Left lung (tissue), 10 donors: Measurements from ENCODE around the gene ASTL. TPM values are rescaled to one million over a fixed set of nuclear protein-coding genes. Genes with fewer than 3 reads are reported as not detected.

Source experiments
- ATAC-seq: fragments of 200-7000 bp; cut with Tn5 transposase; one replicate; pipeline ENCODE4 v1.9.1; 2020; ENCODE audit warnings: moderate library complexity
- DNase-seq, 4 donors: peaks; one replicate each; pipeline ENCODE4 v3.0.0-alpha.2; 2013 to 2020
- H3K27ac ChIP-seq, 2 donors: fragments of 200-600 bp; sonication (generic) in 1 of 2; one replicate each; pipeline versions ENCODE4 v1.5.0 to v1.8.0; 2020 to 2021
- H3K27me3 ChIP-seq, 2 donors: fragments of 200-600 bp; sonication (generic) in 1 of 2; one replicate each; pipeline versions ENCODE4 v1.5.0 to v1.8.0; 2020 to 2021
- H3K36me3 ChIP-seq, 2 donors: fragments of 200-600 bp; sonication (generic) in 1 of 2; one replicate each; pipeline versions ENCODE4 v1.5.0 to v1.8.0; 2020 to 2021
- H3K4me1 ChIP-seq, 2 donors: fragments of 200-600 bp; one replicate each; pipeline ENCODE4 v1.8.0; 2021
- H3K4me3 ChIP-seq, 2 donors: fragments of 200-600 bp; sonication (generic) in 1 of 2; one replicate each; pipeline versions ENCODE4 v1.5.0 to v1.8.0; 2020 to 2021; ENCODE audit warnings: mild to moderate bottlenecking in 1 of 2
- H3K9me3 ChIP-seq, 2 donors: fragments of 200-600 bp; sonication (generic) in 1 of 2; one replicate each; pipeline versions ENCODE4 v1.5.0 to v1.8.0; 2020 to 2021
- intact Hi-C, 2 donors: fragments of 100-400 bp; cut with DNase I; formaldehyde crosslinking; loops; one replicate each; pipeline versions ENCODE4 v1.11.2 to v1.14.2; 2022
- polyA plus RNA-seq, 6 donors: library from polyadenylated mRNA; unstranded; fragments of 120-200 nt; gene quantifications; one replicate each; pipeline ENCODE4 v1.2.1, GENCODE V29; 2013; ENCODE audit not compliant: insufficient read length in 6 of 6
- total RNA-seq, 2 donors: library from RNA; stranded (reverse); fragmentation: NEBNext Ultra II Directional; extraction: Animal tissue kit (Norgen Biotek cat#: 25700); gene quantifications; one replicate each; pipeline ENCODE4 v1.2.1, GENCODE V29; 2021
- TF ChIP-seq, protein P1 (sequence below), 2 donors: fragments of 200-600 bp; sonication (generic) in 1 of 2; IDR thresholded peaks; one replicate each; pipeline versions ENCODE4 v1.5.0 to v1.8.0; 2021; ENCODE audit warnings: antibody characterized with exemption in 2 of 2
- donor health status: DM: no; HTN: yes; CAD: no.
- donor health status: DM: no; HTN: no; CAD: no.

The ASTL gene
- total and polyA plus RNA-seq, 8 donors = 0.11 to 0.30 (median 0.21) TPM; not detected in 3

GRCh38 chr2:96181529-96181928 lies 43.2 kb upstream of the ASTL start:
- H3K4me1 ChIP-seq = no peaks in the 10 kb centered on the region
- no peaks in the 10 kb centered on the region for H3K9me3 ChIP-seq
- no peaks in the 10 kb centered on the region for H3K27me3 ChIP-seq
- no peak overlapping the region for H3K27ac ChIP-seq
- H3K4me3 ChIP-seq = no peak overlapping the region
- no peak for DNase-seq
- intact Hi-C loops = no loop called here
- H3K36me3 ChIP-seq = peaks cover 0 to 33% of the 10 kb centered on the region in 2 donors
- TF ChIP-seq, protein P1, sequence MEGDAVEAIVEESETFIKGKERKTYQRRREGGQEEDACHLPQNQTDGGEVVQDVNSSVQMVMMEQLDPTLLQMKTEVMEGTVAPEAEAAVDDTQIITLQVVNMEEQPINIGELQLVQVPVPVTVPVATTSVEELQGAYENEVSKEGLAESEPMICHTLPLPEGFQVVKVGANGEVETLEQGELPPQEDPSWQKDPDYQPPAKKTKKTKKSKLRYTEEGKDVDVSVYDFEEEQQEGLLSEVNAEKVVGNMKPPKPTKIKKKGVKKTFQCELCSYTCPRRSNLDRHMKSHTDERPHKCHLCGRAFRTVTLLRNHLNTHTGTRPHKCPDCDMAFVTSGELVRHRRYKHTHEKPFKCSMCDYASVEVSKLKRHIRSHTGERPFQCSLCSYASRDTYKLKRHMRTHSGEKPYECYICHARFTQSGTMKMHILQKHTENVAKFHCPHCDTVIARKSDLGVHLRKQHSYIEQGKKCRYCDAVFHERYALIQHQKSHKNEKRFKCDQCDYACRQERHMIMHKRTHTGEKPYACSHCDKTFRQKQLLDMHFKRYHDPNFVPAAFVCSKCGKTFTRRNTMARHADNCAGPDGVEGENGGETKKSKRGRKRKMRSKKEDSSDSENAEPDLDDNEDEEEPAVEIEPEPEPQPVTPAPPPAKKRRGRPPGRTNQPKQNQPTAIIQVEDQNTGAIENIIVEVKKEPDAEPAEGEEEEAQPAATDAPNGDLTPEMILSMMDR (IDR thresholded peaks at IDR 0.05) = no peak
- no peak for ATAC-seq

DNA sequence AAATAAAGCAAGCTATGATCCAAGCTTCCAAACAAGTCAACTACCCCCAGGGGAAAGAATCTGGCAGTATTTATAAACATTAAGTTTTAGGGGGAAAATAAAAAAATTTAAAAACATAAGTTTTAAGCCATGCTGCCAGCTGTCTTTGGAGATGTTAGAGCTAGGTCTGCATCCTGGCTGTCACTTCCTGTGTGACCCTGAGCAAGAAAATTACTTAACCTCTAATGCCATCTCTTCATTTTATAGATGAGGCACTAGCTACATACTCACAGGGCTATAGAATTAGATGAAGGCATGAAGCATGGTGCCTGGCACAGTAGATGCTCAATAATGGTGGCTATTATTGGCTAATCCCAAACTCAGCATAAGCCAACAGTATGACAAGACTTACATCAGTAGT lies 42.2 kb upstream of the ASTL start:
- no peaks in the 10 kb centered on the region for H3K4me1 ChIP-seq
- intact Hi-C loops = no loop called here
- ATAC-seq = no peak
- TF ChIP-seq, protein P1 (IDR thresholded peaks at IDR 0.05) = no peak
- no peaks in the 10 kb centered on the region for H3K27me3 ChIP-seq
- H3K36me3 ChIP-seq = peaks cover 0 to 23% of the 10 kb centered on the region in 2 donors
- H3K9me3 ChIP-seq = no peaks in the 10 kb centered on the region
- no peak overlapping the region for H3K27ac ChIP-seq
- H3K4me3 ChIP-seq = no peak overlapping the region
- DNase-seq = no peak

DNA sequence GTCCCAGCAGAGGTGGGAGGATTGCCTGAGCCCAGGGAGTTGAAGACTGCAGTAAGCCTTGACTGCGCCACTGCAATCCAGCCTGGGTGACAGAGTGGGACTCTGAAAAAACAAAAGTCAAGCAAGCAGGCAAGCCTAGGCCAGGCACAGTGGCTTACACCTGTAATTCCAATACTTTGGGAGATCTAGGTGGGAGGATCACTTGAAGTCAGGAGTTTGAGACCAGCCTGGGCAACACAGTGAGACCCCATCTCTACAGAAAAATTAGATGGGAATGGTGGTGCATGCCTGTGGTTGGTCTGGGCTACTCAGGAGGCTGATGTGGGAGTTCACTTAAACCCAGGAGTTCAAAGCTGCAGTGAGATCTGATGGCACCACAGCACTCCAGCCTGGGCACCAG lies 41.7 kb upstream of the ASTL start:
- peaks cover 0 to 18% of the 10 kb centered on the region in 2 donors for H3K36me3 ChIP-seq
- no peak for DNase-seq
- H3K4me1 ChIP-seq = no peaks in the 10 kb centered on the region
- TF ChIP-seq, protein P1 (IDR thresholded peaks at IDR 0.05) = no peak
- no peak overlapping the region for H3K4me3 ChIP-seq
- intact Hi-C loops = no loop called here
- H3K27me3 ChIP-seq = no peaks in the 10 kb centered on the region
- ATAC-seq = no peak
- H3K27ac ChIP-seq = no peak overlapping the region
- no peaks in the 10 kb centered on the region for H3K9me3 ChIP-seq

GRCh38 chr2:96176661-96177060 lies 38.4 kb upstream of the ASTL start:
- no peak for ATAC-seq
- TF ChIP-seq, protein P1 (IDR thresholded peaks at IDR 0.05) = no peak
- Histone ChIP-seq H3K9me3 (no peaks in the 10 kb centered on the region), H3K36me3 (no peaks in the 10 kb centered on the region), H3K4me1 (no peaks in the 10 kb centered on the region), H3K27ac (no peak overlapping the region), H3K27me3 (no peaks in the 10 kb centered on the region), H3K4me3 (no peak overlapping the region)
- intact Hi-C loops = no loop called here
- no peak for DNase-seq

GRCh38 chr2:96175951-96176350 lies 37.6 kb upstream of the ASTL start:
- Histone ChIP-seq H3K4me1 (no peaks in the 10 kb centered on the region), H3K36me3 (no peaks in the 10 kb centered on the region), H3K9me3 (no peaks in the 10 kb centered on the region), H3K27me3 (no peaks in the 10 kb centered on the region), H3K4me3 (no peak overlapping the region), H3K27ac (no peak overlapping the region)
- intact Hi-C loops = no loop called here
- TF ChIP-seq, protein P1 (IDR thresholded peaks at IDR 0.05) = no peak
- DNase-seq = no peak
- no peak for ATAC-seq
